Endometrium (tissue), 2 donors: ENCODE measurements around the gene CDON.

ENCODE experiments used
- FAIRE-seq: peaks from 2 replicates; lab custom pipeline; 2012; peaks lifted over from hg19 to GRCh38; lab: Jason Lieb, UNC
- donor health status: control.
- donor health status: control.

Gene CDON

GRCh38 chr11:125956391-125957134 is 106.1 kb downstream of the CDON start:
- FAIRE-seq: no peak

GRCh38 chr11:125955856-125956255 is 106.8 kb downstream of the CDON start:
- FAIRE-seq: no peak

- no peak for FAIRE-seq
Measured at GRCh38 chr11:125954945-125955640, 107.6 kb downstream of the CDON start.

- FAIRE-seq: no peak
Measured at GRCh38 chr11:125954123-125954944, 108.3 kb downstream of the CDON start.

- no peak for FAIRE-seq
Measured at GRCh38 chr11:125953401-125953935, 109.2 kb downstream of the CDON start.

- FAIRE-seq: no peak
Measured at GRCh38 chr11:125952973-125953372, 109.7 kb downstream of the CDON start.

- FAIRE-seq: no peak
Measured at GRCh38 chr11:125952559-125952958, 110.1 kb downstream of the CDON start.

- no peak for FAIRE-seq
Measured at GRCh38 chr11:125951731-125952130, 110.9 kb downstream of the CDON start.

- peak; percentile 48 for FAIRE-seq
Measured at GRCh38 chr11:125950696-125951651, 111.7 kb downstream of the CDON start.

GRCh38 chr11:125950178-125950490 is 112.5 kb downstream of the CDON start:
- FAIRE-seq: no peak

GRCh38 chr11:125949271-125950177 is 113.1 kb downstream of the CDON start:
- FAIRE-seq: no peak

GRCh38 chr11:125948278-125949051 is 114.2 kb downstream of the CDON start:
- no peak for FAIRE-seq

GRCh38 chr11:125947419-125948277 is 115.0 kb downstream of the CDON start:
- no peak for FAIRE-seq

- FAIRE-seq: no peak
Measured at GRCh38 chr11:125946712-125947418, 115.8 kb downstream of the CDON start.

GRCh38 chr11:125945797-125946520 is 116.7 kb downstream of the CDON start, which contains the start of gene VSIG10L2:
TSS of gene VSIG10L2 (plus strand) at chr11:125946044. CDS start at chr11:125946056, 12 bp downstream.
- no peak for FAIRE-seq

- FAIRE-seq: no peak
Measured at GRCh38 chr11:125945011-125945796, 117.5 kb downstream of the CDON start.
